Stimulated activated naive CD4-positive, alpha-beta T cell (primary cell): ENCODE data around the gene NAT8L.

ENCODE experiments used
- DNase-seq, 6 experiments: peaks; one replicate each; lab custom pipeline; 2025; lab: John Stamatoyannopoulos, UW

The NAT8L gene

DNA sequence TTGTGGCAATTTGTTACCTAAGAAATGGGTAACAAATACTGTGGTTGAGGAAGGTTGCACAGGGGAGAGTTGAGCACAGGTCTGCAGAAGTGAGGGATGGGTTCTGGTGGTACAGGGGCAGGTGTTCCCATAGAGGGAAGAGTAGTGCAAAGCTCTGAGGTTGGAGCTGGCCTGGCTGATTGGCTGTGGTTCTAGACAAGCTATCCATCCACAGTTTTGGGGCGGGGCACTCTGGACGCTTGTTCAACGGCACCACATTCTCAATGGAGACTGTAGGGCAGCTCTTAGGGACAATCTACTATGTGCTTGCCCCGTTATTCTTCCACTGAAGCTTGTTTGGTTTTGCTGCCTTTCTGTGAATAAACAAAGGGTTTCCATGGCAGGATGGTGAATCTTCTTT is 35.4 kb downstream of the NAT8L start:
- DNase-seq = no peak

GRCh38 chr4:2095236-2096072 is 36.3 kb downstream of the NAT8L start:
- no peak for DNase-seq

DNA sequence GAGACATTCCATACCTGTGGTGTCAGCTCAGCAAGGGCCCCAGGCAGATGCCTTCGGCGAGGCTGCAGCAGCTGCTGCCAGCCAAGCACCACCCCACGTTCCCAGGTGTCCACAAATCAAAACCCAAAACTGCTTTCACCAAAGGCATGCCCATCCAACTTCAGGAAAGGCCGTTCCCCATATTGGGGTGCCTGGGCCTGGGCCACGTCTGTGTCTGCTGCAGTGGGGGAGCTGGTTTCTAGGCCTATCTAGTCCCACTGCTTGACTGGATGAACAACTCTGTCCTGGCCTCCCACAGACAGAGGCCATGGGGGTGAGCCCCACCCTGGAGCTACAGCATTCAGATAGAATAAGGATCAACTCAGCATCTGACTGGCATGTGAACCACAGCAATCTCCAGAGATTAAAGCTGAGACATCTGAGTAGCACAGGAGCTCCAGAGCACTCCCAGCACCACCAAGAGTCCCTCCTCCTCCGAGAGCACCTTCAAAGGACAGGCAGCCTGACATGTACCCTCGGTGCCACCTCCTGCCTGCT is 37.0 kb downstream of the NAT8L start:
- DNase-seq = no peak

- DNase-seq = no peak
Measured at GRCh38 chr4:2101346-2102044, 42.4 kb downstream of the NAT8L start.

DNA sequence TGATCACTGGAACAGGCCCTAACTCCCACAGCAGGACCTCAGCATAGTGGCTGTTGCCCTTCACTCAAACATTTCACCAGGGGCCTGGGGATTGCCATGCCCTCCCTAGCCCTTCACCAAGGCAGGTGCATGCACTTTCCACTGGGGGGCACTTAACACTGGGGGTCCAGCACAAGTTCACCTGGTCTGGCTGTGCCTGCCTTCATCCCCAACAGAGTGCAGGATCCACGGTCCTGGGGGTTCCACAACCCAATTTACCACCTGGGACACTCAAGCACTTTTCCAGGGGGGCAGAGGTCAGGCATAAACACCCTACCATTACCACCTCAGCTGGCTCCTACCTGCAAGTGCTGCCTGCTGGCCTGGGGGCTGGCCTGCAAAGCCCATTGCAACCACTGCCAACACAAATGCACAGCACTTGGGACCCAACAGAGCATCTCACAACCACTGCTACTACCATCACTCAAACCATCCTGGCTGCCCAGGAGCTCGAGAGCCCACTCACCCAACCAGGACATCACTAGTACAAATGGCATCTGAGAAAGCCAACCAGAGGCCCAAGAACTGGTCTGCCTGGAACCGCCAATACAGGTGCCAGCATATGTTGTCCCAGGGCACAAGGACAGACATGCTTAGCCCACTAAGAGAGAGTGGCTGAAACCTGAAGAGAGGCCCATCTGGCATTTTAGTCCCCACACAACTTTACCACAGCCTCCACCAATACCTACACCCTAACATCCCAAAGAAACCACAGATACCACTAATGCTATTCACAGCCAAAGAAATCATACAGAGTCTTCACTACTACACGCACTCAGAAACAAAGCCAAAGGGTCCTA is 43.1 kb downstream of the NAT8L start:
- DNase-seq = no peak

DNA sequence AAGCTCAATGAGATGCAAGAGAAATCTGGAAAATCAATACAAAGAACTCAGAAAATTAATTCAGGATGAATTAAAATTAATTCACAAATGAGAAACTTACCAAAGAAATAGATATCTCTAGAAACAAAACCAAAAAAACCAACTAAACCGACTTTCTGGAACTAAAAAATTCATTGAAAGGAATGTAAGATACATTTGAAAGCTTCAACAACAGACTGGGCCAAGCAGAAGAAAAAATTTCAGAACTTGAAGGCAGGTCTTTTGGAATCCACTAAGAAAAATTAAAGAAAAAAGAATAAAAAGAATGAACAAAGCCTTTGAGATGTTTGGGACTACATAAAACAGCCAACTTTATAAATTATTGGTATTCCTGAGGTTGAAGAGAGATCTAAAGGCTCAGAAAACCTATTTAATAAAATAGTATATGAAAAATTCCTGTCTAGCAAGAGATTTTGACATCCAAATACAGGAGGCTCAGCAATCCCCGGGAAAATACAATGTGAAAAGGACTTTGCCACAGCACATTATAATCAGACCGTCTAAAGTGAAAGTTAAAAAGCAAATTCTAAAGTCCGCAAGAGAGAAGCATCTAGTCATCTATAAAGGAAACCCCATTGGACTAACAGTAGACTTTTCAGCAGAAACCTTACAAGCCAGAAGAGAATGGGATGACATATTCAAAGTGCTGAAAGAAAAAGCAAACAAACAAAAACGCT is 44.2 kb downstream of the NAT8L start:
- no peak for DNase-seq

DNA sequence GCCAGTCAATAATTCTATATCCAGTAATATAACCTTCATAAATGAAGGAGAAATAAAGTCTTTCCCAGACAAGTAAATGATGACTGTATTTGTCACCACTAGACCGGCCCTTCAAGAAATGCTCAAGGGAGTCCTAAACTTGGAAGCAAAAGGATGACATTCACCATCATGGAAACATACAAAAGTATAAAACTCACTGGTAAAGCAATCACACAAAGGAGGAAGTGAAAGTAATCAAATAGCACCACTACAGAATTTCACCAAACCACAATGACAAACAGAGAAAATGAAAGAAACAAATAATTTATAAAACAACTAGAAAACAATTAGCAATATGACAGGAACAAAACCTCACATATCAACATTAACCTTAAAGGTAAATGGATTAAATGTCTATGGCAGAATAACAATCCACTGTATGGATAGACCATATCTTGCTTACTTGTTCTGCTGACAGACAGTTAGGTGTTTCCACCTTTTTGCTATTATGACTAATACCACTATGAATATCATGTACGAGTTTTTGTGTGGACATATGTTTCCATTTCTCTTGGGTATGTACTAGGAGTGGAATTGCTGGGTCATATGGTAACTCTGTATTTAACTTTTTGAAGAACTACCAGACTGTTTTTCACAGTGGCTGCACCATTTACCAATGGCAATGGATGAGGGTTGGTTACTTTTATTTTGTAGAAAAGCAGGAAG is 44.9 kb downstream of the NAT8L start:
- no peak for DNase-seq

GRCh38 chr4:2104556-2105345 is 45.6 kb downstream of the NAT8L start:
- DNase-seq = no peak

GRCh38 chr4:2105559-2105958 is 46.4 kb downstream of the NAT8L start:
- DNase-seq = no peak

- DNase-seq = no peak
Measured at GRCh38 chr4:2116687-2117400, 57.7 kb downstream of the NAT8L start.
